ENCODE data around the gene SLC25A48. TPM values are rescaled to one million over a fixed set of nuclear protein-coding genes. Genes with fewer than 3 reads are reported as not detected.

Gene SLC25A48
- total and polyA plus RNA-seq, 5 experiments from 2014 or later: not detected

DNA sequence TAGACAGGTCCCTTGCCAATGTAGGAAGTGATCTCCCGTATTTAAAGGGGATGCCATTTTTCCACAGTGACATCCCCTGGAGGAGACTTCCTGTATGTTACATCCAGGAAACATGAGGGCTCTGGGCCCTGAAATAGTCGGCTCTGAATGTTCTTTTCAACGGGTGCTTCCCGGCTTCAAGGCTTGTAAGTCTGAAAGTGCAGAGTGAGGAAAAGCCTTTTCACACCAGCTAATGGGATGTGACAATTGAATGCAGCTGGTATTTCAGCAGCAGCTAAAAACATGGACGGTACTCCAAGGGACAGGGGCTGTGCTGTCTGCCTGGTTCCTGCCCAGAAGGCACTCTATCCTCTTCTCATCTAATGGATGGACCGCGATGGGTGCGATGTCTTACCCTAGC is 59.8 kb downstream of the SLC25A48 start:
- Mint-ChIP-seq H3K27ac (no peak overlapping the region), H3K4me1 (peaks cover 0 to 1% (median 0%) of the 10 kb centered on the region in 4 donors), H3K4me3 (no peak overlapping the region), H3K9me3 (no peaks in the 10 kb centered on the region), H3K27me3 (peaks cover 8 to 37% (median 18%) of the 10 kb centered on the region in 5 donors), H3K36me3 (no peaks in the 10 kb centered on the region)
- POLR2A ChIA-PET: no interaction called here
- no peak for ATAC-seq
- no peak for DNase-seq

DNA sequence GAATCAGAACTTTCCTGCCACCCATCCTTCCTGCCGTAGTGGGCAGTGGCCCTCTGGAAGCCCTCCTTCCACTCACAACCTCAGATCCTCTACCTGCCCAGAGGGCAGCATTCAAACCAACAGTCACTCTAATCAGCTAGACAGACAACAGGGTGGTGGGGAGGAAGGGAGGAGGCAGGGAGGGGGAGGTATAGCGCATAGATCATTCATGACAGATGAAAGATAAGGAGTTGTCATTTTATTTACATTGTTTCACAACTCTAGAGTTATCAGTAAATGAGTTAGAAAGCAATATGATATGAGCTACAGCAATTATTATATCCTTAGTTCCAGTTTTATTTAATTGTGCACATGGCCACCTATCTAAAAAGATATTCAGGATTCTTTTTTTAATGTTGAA is 60.3 kb downstream of the SLC25A48 start:
- DNase-seq (no peak), ATAC-seq (no peak)
- Mint-ChIP-seq H3K9me3 (no peaks in the 10 kb centered on the region), H3K4me3 (no peak overlapping the region), H3K4me1 (peaks cover 0 to 1% (median 0%) of the 10 kb centered on the region in 4 donors), H3K27me3 (peaks cover 8 to 42% (median 20%) of the 10 kb centered on the region in 5 donors), H3K27ac (no peak overlapping the region), H3K36me3 (no peaks in the 10 kb centered on the region)
- POLR2A ChIA-PET: no interaction called here

DNA sequence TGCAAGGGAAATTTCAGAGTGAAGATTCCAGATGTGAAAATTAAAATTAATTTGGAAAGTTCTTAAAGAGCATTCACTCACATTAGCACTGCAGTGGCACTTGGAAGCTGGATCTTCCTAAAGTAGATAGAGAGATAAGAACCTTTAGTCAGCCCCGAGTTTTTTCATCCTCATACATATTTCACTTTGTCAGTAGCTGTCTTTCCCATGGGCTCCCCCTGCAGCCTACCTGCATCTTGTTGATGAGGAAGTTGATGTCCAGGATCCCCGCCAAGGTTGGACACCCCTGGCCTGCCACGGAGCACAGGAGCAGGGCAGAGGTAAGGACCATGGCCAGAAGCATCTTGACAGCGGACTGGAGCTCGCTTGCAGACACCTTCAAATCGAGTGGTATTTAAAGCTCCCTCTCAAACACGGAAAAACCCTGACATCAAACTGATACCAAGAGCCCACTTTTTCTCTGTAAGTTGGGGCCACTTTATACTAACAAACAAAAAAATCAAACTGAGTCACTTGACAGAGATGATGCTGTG is 61.1 kb downstream of the SLC25A48 start, which contains the start of gene IL9:
Gene IL9, minus strand, starts transcription at position 368 of the 533 bp plus-strand sequence. Its CDS starts 25 bp downstream, at position 343.
- H3K4me3 Mint-ChIP-seq: no peak within 1 kb of the TSS
- H3K4me1 Mint-ChIP-seq: no peaks in the 10 kb centered on the region
- POLR2A ChIA-PET: no interaction called here
- ATAC-seq: no peak
- DNase-seq: no peak
- peaks cover 10 to 50% (median 24%) of the 10 kb centered on the region in 5 donors for H3K27me3 Mint-ChIP-seq
- H3K27ac Mint-ChIP-seq: no peak within 1 kb of the TSS
- H3K9me3 Mint-ChIP-seq: no peaks in the 10 kb centered on the region
- H3K36me3 Mint-ChIP-seq: no peaks in the 10 kb centered on the region

DNA sequence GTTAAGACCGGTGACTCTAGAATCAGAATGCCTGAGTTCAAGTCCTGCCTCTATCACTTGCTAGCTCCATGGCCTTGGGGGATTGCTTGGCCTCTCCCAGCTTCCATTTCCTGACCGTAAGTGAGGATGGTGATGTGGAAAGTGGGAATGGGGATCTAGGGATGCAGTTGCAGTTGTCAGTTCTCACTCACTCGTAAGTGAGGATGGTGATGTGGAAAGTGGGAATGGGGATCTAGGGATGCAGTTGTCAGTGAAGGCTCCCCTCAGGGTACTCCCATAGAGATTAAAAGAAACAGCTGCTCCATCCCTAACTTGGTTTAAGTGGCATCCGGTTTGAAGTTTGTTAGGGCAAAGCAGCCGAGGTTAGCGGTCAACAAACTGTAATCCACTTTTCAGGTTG is 64.2 kb downstream of the SLC25A48 start:
- POLR2A ChIA-PET: no interaction called here
- Mint-ChIP-seq H3K36me3 (no peaks in the 10 kb centered on the region), H3K27me3 (peaks cover 12 to 67% (median 30%) of the 10 kb centered on the region in 5 donors), H3K4me1 (no peaks in the 10 kb centered on the region), H3K9me3 (no peaks in the 10 kb centered on the region), H3K4me3 (no peak overlapping the region), H3K27ac (no peak overlapping the region)
- DNase-seq: no peak
- ATAC-seq: no peak

DNA sequence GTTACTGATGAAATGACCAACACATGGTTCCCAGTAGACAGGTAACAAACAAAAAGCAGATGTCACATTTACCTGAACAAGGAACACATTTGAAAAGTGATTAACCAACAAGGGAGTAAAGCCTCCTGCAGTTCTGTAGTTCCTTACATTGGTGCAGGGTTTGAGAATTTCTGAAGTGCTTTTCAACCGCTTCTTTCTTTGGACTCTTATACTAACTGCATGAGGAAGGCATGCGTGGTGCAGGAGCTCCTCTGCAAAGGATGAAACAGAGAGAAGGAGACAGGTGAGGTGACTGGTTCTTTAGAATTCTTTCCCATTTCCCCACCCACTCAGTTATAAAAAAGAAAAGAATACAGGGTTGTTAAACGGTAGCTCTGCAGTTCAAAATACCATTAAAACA is 65.8 kb downstream of the SLC25A48 start:
- DNase-seq: no peak
- POLR2A ChIA-PET: no interaction called here
- ATAC-seq: no peak
- Mint-ChIP-seq H3K4me3 (no peak overlapping the region), H3K27ac (no peak overlapping the region), H3K4me1 (no peaks in the 10 kb centered on the region), H3K27me3 (peaks cover 13 to 67% (median 35%) of the 10 kb centered on the region in 5 donors), H3K36me3 (no peaks in the 10 kb centered on the region), H3K9me3 (no peaks in the 10 kb centered on the region)

DNA sequence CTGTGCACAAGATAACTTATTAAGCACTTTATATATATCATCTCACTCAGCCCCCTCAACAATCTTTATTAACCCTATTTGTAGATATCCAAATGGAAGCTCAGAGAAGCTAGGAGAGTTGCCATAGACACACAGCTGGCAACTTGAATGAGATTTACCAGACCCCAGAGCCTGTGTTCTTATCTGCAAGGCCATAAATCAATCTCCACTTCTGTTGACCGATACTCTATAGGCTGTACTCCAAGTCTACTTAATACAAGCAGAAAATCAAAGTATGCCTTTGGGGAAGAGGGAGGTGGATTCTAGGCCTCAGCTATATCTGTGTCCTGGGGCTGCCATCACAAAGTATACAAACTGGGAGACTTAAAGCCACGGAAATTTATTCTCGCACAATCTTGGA is 67.2 kb downstream of the SLC25A48 start:
- H3K4me1 Mint-ChIP-seq: no peaks in the 10 kb centered on the region
- no peak overlapping the region for H3K27ac Mint-ChIP-seq
- H3K9me3 Mint-ChIP-seq: no peaks in the 10 kb centered on the region
- no peak for DNase-seq
- POLR2A ChIA-PET: no interaction called here
- no peak for ATAC-seq
- no peaks in the 10 kb centered on the region for H3K36me3 Mint-ChIP-seq
- no peak overlapping the region for H3K4me3 Mint-ChIP-seq
- H3K27me3 Mint-ChIP-seq: peaks cover 11 to 55% (median 31%) of the 10 kb centered on the region in 5 donors

DNA sequence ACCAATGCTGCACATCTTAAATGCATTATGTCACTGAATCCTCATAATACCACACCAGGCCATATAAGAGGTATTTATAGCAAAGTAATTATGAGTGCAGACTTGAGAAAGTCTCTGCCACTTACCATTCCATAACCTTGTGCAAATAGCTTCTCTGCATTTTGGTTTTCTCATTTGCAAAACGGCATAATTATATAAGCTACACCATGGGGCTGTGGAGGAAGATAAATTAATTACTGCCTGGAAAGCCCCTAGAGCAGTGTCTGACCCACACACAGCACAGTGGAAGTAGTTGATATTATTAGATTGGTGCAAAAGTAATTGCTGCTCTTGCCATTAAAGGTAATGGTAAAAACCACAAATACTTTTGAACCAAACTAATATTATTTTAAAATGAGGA is 70.7 kb downstream of the SLC25A48 start:
- no peaks in the 10 kb centered on the region for H3K36me3 Mint-ChIP-seq
- H3K27me3 Mint-ChIP-seq: peaks cover 13 to 45% (median 22%) of the 10 kb centered on the region in 5 donors
- H3K4me3 Mint-ChIP-seq: no peak overlapping the region
- H3K27ac Mint-ChIP-seq: no peak overlapping the region
- no peaks in the 10 kb centered on the region for H3K4me1 Mint-ChIP-seq
- DNase-seq: no peak
- POLR2A ChIA-PET: no interaction called here
- ATAC-seq: no peak
- H3K9me3 Mint-ChIP-seq: no peaks in the 10 kb centered on the region

DNA sequence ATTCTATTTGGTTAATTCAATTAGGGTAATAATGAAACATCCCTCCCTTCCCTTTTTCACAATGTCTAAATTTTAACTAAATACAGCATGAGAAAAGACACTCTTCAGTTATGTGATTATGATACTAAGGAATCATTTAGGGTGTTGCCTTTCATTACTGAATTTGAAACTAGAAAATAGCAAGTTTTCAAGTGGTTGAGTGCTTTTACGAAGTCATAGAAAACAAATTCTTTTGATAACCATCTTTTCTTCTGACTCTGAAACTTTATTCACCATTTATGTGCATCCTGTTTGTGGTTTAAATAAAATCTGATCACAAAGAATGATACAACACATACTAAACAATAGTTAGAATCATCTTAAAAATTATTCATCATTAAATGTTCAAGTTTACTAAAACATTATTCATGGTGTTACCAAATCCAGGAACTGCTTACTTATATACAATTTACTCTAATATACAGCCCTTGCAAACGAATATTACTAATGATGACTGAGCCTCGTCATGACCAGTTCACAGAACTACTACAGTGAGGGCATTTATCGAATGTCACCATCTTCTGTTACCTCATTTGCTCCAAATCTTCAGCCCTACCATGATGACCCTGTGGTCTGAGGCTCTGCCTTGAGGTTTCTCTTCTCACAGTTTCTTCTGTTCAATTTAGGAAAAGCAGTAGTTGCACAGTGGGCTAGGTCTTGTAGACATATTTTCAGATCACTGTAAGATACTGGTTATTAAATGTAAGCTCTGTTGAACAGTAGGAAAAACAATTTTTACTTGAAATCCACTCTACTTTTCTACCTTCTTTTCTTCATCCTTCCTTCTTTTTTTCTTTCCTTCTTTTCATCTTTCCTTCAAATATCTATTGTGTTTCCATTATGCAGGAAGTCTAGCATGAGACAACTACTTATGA is 79.5 kb downstream of the SLC25A48 start:
- H3K4me3 Mint-ChIP-seq: no peak overlapping the region
- POLR2A ChIA-PET: no interaction called here
- H3K27me3 Mint-ChIP-seq: peaks cover 32 to 60% (median 38%) of the 10 kb centered on the region in 5 donors
- H3K36me3 Mint-ChIP-seq: no peaks in the 10 kb centered on the region
- ATAC-seq: no peak
- H3K27ac Mint-ChIP-seq: no peak overlapping the region
- no peak for DNase-seq
- H3K9me3 Mint-ChIP-seq: peaks cover 0 to 2% (median 0%) of the 10 kb centered on the region in 9 donors
- H3K4me1 Mint-ChIP-seq: no peaks in the 10 kb centered on the region

DNA sequence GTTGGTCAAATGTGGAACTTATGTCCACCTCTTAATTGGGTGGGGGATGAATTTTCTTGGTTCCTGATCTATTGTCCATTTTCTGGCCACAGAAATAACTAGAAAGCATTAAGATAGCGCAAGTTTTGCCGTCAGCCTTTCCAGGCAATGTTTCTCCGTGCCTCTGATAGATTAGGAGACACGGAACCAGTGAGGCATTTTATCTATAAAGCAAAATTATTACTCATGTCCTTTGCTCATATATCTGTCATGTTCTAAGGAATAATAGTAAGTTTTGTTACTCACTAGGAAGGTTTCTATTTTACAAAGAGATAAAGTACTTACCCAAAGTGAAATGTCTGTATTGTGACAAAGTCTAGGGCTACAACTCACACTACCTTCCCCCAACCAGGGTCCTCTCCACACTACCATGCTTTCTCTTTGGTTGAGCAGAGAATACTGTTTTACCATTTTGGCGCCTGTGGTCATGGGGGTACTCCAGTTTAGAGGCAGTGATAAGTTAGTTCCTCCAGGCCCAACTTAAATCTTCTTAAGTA is 81.1 kb downstream of the SLC25A48 start:
- no peak overlapping the region for H3K27ac Mint-ChIP-seq
- POLR2A ChIA-PET: no interaction called here

DNA sequence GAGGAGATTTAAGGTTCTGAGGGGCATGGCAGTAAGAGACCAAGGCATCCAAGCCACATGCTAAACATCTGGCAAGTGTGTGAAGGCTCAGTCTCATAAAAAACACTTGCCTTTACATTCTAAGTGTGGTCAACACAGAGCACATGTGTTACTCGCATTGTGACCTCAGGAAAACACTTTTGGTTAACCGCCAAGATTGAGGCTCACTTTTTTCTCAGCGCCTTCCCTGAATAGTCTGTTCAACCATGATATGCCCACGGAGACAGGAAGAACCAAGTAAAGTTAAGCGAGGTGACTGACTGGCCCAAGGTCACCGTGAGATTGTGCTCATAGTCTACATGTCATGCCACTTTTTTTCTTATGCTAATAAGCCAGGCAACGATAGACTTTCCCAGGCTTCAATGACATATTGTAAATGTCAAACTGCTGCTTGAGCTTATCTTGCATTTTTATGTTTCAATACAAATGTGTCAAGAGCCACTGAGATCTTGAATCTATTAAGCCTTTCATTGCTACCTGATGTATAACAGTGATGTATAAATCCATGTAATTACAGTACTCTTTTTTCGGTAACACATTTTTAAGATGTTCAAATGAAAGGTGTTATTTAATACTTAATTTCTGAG is 82.3 kb downstream of the SLC25A48 start:
- POLR2A ChIA-PET: no interaction called here
- no peak overlapping the region for H3K27ac Mint-ChIP-seq
- DNase-seq: peak in 1 of 10 donors; percentile 11
- no peaks in the 10 kb centered on the region for H3K4me1 Mint-ChIP-seq
- peaks cover 22 to 36% (median 28%) of the 10 kb centered on the region in 5 donors for H3K27me3 Mint-ChIP-seq
- H3K36me3 Mint-ChIP-seq: no peaks in the 10 kb centered on the region
- H3K4me3 Mint-ChIP-seq: no peak overlapping the region
- no peak for ATAC-seq
- peaks cover 0 to 2% (median 0%) of the 10 kb centered on the region in 9 donors for H3K9me3 Mint-ChIP-seq

More for the DNA sequence above, 81.1 kb downstream of the SLC25A48 start:
- ATAC-seq (no peak), DNase-seq (no peak)
- no peak overlapping the region for H3K4me3 Mint-ChIP-seq
- peaks cover 0 to 2% (median 0%) of the 10 kb centered on the region in 9 donors for H3K9me3 Mint-ChIP-seq
- no peaks in the 10 kb centered on the region for H3K4me1 Mint-ChIP-seq
- no peaks in the 10 kb centered on the region for H3K36me3 Mint-ChIP-seq
- peaks cover 29 to 44% (median 30%) of the 10 kb centered on the region in 5 donors for H3K27me3 Mint-ChIP-seq

DNA sequence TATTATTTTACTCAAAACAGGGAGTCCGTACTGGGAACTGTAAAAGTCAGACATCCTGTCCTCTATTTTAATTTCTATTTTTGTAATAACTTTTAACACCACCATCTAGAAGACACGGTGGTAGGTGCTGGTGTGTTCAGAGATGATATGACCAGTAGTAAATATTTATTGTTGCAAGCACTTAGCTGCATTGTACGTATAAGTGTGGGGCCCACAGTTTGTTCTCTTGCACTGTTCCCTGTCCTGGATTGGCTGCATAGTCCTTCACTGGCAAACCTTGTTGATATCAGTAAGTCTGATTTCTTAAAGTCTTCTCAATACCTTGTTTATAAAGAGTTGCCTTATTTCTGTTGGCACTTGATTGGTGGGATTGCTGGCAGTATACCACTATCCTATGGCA is 85.7 kb downstream of the SLC25A48 start:
- Mint-ChIP-seq H3K27ac (no peak overlapping the region), H3K27me3 (peaks cover 20 to 42% (median 34%) of the 10 kb centered on the region in 5 donors), H3K4me3 (no peak overlapping the region), H3K9me3 (peaks cover 0 to 2% (median 0%) of the 10 kb centered on the region in 9 donors), H3K4me1 (peaks cover 0 to 3% (median 0%) of the 10 kb centered on the region in 4 donors), H3K36me3 (no peaks in the 10 kb centered on the region)
- POLR2A ChIA-PET: no interaction called here
- ATAC-seq (no peak), DNase-seq (no peak)

DNA sequence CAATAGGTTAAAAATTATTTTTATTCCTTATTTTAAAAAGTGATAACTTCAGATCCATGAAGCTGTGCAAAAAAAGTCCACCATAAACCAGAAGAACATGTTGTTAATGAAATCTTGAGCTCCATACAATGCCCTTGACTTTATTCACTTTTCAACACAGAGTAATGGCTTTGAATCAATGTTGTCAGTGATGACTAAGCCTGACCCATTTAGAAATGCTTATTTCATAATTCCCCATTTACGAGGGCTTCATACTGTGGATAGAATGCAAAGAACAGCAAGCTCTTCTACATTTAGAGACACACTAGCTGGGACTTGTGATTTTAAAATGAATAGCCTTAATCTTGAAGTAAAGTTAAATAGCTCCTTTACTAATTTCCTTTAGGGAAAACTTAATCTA is 86.9 kb downstream of the SLC25A48 start:
- Mint-ChIP-seq H3K27ac (no peak overlapping the region), H3K4me3 (no peak overlapping the region), H3K27me3 (peaks cover 20 to 52% (median 40%) of the 10 kb centered on the region in 5 donors), H3K4me1 (peaks cover 0 to 3% (median 0%) of the 10 kb centered on the region in 4 donors), H3K9me3 (peaks cover 0 to 2% (median 0%) of the 10 kb centered on the region in 9 donors), H3K36me3 (no peaks in the 10 kb centered on the region)
- DNase-seq (no peak), ATAC-seq (no peak)
- POLR2A ChIA-PET: no interaction called here
